Hepatocyte (in vitro differentiated cells): ENCODE measurements around the gene ADH5. TPM values are rescaled to one million over a fixed set of nuclear protein-coding genes. Genes with fewer than 3 reads are reported as not detected.

ENCODE experiments used
- DNase-seq: peaks from one replicate; pipeline ENCODE4 v3.0.0-alpha.2; 2016; ENCODE audit warnings: low spot score
- H2AFZ ChIP-seq: fragments of 200-600 bp; sonication (generic); 2 replicates; pipeline ENCODE4 v1.6.0; 2016; ENCODE audit warnings: antibody characterized with exemption, mild to moderate bottlenecking
- H3K27ac ChIP-seq: fragments of 200-600 bp; sonication (generic); 2 replicates; pipeline ENCODE4 v1.5.1; 2016; ENCODE audit warnings: mild to moderate bottlenecking
- H3K27me3 ChIP-seq: fragments of 200-600 bp; sonication (generic); 2 replicates; pipeline ENCODE4 v1.6.1; 2016
- H3K36me3 ChIP-seq: fragments of 200-600 bp; sonication (generic); replicated peaks from 2 replicates; pipeline ENCODE4 v1.5.1; 2016; ENCODE audit warnings: low read depth; ENCODE audit not compliant: insufficient read depth
- H3K4me1 ChIP-seq: fragments of 200-600 bp; sonication (generic); 2 replicates; pipeline ENCODE4 v1.5.1; 2016; ENCODE audit warnings: mild to moderate bottlenecking, moderate library complexity; ENCODE audit not compliant: insufficient read depth
- H3K4me2 ChIP-seq: fragments of 200-600 bp; sonication (generic); 2 replicates; pipeline ENCODE4 v1.6.0; 2016
- H3K4me3 ChIP-seq: fragments of 200-600 bp; sonication (generic); 2 replicates; pipeline ENCODE4 v1.5.1; 2016; ENCODE audit warnings: mild to moderate bottlenecking
- H3K79me2 ChIP-seq: fragments of 200-600 bp; sonication (generic); 2 replicates; pipeline ENCODE4 v1.6.0; 2017; ENCODE audit warnings: mild to moderate bottlenecking
- H3K9me2 ChIP-seq: fragments of 200-600 bp; sonication (generic); replicated peaks from 2 replicates; pipeline ENCODE4 v1.6.0; 2017; ENCODE audit warnings: mild to moderate bottlenecking; ENCODE audit not compliant: insufficient read depth
- H3K9me3 ChIP-seq: fragments of 200-600 bp; sonication (generic); 2 replicates; pipeline ENCODE4 v1.5.1; 2016; ENCODE audit warnings: low read depth, mild to moderate bottlenecking
- H4K20me1 ChIP-seq: fragments of 200-600 bp; sonication (generic); 2 replicates; pipeline ENCODE4 v1.6.0; 2016; ENCODE audit warnings: mild to moderate bottlenecking; ENCODE audit not compliant: insufficient read depth, poor library complexity, severe bottlenecking
- CTCF ChIP-seq: fragments of 200-600 bp; sonication (generic); IDR thresholded peaks from 2 replicates; pipeline ENCODE4 v1.5.1; 2016; ENCODE audit warnings: antibody characterized with exemption, mild to moderate bottlenecking; ENCODE audit not compliant: poor library complexity
- EZH2 ChIP-seq: fragments of 200-600 bp; sonication (generic); IDR thresholded peaks from 2 replicates; pipeline ENCODE4 v1.6.1; 2016; ENCODE audit warnings: antibody characterized with exemption, mild to moderate bottlenecking, borderline replicate concordance
- EZH2phosphoT487 ChIP-seq: fragments of 200-600 bp; sonication (generic); IDR thresholded peaks from one replicate; pipeline ENCODE4 v1.6.1; 2018; ENCODE audit warnings: antibody characterized with exemption, mild to moderate bottlenecking, low read depth, moderate library complexity; ENCODE audit not compliant: unreplicated experiment, severe bottlenecking
- WGBS: methylation state at CpG from one replicate; pipeline ENCODE4 v1.1.6; 2016; ENCODE audit warnings: low lambda C conversion rate; ENCODE audit errors: missing lambda C conversion rate; 5-methylcytosine and 5-hydroxymethylcytosine counted together
- polyA plus RNA-seq: library from polyadenylated mRNA; unstranded; fragments of >200 nt; fragmentation: Nextera tagmentation; extraction: Ambion mirVana; gene quantifications from 2 replicates; pipeline ENCODE4 v1.2.1, GENCODE V29; 2016
- total RNA-seq: library from RNA; depleted of rRNA; stranded (reverse); fragments of >200 nt; gene quantifications from 2 replicates; pipeline ENCODE4 v1.2.3, GENCODE V29; 2014

The ADH5 gene
- total and polyA plus RNA-seq, 2 experiments from 2014 or later = 149 to 200 TPM

GRCh38 chr4:99021386-99021785 lies 67.2 kb downstream of the ADH5 start:
- Histone ChIP-seq H3K9me2 (no peaks in the 10 kb centered on the region), H3K36me3 (no peaks in the 10 kb centered on the region), H3K79me2 (peaks cover 95% of the 10 kb centered on the region), H4K20me1 (no peaks in the 10 kb centered on the region), H3K27ac (no peak overlapping the region), H3K9me3 (no peaks in the 10 kb centered on the region), H3K27me3 (no peaks in the 10 kb centered on the region), H3K4me2 (no peak overlapping the region), H3K4me1 (peaks cover 17% of the 10 kb centered on the region), H2AFZ (no peak overlapping the region), H3K4me3 (no peak overlapping the region)
- WGBS = 83% methylated on average over 5 of the region's 5 CpGs
- TF ChIP-seq CTCF (no peak), EZH2phosphoT487 (no peak), EZH2 (no peak)
- DNase-seq = no peak

Other genes with a start within 250 kb of the ADH5 start
- 95.1 and 124 TPM in 2 replicates for gene EIF4E, start 159.7 kb downstream of the ADH5 start, total RNA-seq
- gene EIF4E, start 159.7 kb downstream of the ADH5 start, polyA plus RNA-seq = 109 and 122 TPM in 2 replicates
- 49.6 and 50.8 TPM in 2 replicates for gene METAP1, start 93.1 kb downstream of the ADH5 start, total RNA-seq
- 19.0 and 26.3 TPM in 2 replicates for gene METAP1, start 93.1 kb downstream of the ADH5 start, polyA plus RNA-seq
- gene ADH4, start 55.5 kb upstream of the ADH5 start, total RNA-seq = 23.5 and 24.0 TPM in 2 replicates
- 9.2 and 11.0 TPM in 2 replicates for gene ADH4, start 55.5 kb upstream of the ADH5 start, polyA plus RNA-seq
- 23.1 and 23.6 TPM in 2 replicates for gene ADH6, start 130.5 kb upstream of the ADH5 start, total RNA-seq
- 11.9 and 16.0 TPM in 2 replicates for gene ADH6, start 130.5 kb upstream of the ADH5 start, polyA plus RNA-seq
- 37.6 and 39.0 TPM in 2 replicates for gene ADH1A, start 202.2 kb upstream of the ADH5 start, total RNA-seq
- 17.3 and 26.6 TPM in 2 replicates for gene ADH1A, start 202.2 kb upstream of the ADH5 start, polyA plus RNA-seq
- 8.0 and 8.2 TPM in 2 replicates for gene ADH1B, start 232.6 kb upstream of the ADH5 start, total RNA-seq
- gene ADH1B, start 232.6 kb upstream of the ADH5 start, polyA plus RNA-seq = 1.5 and 4.4 TPM in 2 replicates